HS-27A (cell line): ENCODE data around the gene SH3RF3.
"Not testable (repeated sequence)": the region's sequence is repeated elsewhere in the genome, so short reads cannot be mapped to it uniquely, and the experiment has no call there.

Experiments used
- DNase-seq: peaks from one replicate; pipeline ENCODE4 v3.0.0-alpha.2; 2012; ENCODE audit warnings: low read depth, missing footprints

The SH3RF3 gene

DNA sequence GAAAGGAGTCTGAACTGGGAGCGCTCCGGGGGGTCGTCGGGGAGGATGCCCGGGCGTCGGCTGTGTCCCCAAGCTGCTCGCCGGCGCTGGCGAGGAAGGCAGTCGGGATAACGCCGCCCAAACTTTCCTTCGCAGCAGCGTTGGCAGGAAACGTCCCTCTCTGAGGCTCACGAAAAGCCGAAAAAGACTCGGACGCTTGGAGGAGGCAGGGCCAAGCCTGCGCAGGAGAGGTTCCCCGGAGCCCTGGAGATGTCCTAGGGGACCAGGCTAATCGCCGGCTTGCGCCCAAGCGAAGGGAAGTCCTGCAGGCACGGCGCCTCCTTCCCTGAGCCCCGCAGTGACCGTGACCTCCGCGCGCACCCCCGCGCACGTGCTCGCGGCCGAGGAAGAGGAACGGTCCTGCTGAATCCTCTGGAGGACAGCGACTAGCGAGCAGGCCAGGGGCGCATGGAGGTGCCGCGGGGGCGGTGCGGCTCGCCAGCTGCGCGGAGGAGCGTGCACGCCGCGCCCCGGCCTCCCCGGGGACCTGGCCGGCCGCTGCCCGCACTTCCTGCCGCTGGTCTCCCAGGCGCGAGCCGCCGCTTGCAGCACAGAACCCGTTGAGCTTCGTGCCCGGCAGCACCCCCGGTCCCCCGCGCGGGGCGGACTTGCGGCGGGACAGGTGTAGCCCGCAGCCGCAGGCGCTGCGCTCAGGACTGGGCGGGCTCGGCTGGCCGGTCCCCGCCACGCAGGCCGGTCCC lies at the start of gene SH3RF3:
SH3RF3 (plus strand) TSS at position 590 of the 740 bp plus-strand sequence.
- peak; percentile 77 for DNase-seq

DNA sequence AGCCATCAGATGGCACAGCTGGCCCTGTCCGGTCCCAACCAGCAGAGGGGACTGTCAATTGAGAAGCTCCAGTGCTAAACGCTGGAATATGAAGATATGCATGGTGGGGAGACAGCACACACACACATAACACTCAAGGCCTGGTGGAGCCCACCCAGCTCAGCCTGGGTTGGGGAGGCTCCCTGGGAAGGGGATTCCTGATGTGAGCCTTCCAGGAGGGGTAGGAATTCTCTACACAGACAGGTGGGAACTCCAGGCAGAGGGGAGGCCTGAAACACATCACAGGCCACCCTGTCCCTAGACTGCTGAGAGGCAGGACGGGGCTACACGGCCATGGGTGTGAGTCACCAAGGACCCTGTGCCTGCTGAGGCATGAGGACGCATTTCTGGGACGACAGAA lies 49.4 kb upstream of the SH3RF3 start:
- no peak for DNase-seq

DNA sequence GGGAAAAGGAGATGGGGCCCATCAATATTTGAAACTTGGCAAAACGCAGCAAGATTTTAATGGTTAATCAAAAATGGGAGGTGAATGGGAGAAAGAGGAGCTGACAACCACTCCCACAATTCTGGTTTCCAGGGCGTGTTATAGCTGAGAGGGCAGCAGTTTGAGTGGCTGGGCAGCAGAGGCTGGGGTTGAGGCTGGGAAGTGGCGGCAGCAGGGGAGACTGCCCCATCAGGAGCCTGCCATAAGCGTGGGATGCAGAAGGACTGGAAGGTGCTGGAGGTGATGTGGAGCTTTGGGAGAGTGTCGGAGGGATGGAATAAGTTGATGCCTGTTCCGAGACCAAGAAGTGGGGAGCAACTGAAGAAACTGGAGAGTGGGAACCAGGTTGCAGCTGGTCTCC lies 48.9 kb upstream of the SH3RF3 start:
- DNase-seq, result no peak

DNA sequence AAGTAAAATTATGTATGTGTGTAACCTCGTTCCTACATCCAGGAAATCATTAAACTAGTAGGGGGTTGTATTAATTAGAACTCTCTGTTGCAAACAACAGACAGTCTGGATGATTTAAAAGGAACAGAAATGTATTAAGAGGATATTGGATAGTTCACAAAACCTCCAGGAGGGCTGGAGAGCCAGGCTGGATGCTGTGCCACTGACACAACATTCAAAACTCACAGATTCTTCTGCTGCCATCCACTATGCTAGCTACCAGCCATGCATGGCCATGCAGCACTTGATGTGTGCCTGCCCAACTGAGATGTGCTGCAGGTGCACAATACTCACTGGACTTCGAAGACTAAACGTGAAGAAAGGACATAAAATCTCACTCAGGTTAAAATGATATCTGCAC lies 48.2 kb upstream of the SH3RF3 start:
- no peak for DNase-seq

DNA sequence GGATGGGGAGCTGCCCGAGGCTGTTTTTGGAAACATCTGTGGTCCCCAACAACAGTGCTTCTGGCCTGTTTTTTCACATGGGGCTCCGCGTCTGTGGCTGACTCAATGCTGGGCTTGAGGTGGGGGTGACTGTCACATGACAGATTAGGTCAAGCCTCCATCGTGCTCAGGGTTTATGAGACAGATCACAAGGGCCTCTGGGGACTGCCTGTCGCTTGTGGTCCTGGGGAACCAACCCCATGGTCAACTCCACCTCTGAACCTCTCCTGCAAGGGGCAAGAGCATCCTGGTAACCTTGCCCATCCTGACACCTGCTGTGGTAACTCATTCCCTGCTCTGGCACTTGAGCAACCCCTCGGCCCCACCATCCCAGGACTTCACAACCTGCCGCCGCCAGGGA lies 47.6 kb upstream of the SH3RF3 start:
- DNase-seq, result no peak

DNA sequence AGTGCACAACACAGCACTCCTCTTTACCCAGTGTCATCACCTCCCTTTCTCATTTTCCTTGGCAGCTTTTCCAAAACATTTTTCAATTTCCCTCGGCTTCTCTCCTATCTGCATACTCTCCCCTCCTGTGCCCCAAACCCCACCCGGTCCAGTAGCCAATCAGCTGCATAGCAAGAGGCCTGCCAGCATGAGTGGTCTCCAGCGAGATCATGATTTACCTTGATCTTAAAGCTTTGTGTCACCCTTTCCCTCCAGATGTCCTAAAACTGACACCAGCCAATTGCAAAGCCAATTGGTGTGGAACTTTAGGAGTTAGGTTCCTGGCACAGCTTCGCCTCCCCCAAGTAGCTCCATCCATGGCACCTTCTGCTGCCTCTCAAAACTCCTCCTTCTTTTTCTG lies 45.2 kb upstream of the SH3RF3 start:
- no peak for DNase-seq

DNA sequence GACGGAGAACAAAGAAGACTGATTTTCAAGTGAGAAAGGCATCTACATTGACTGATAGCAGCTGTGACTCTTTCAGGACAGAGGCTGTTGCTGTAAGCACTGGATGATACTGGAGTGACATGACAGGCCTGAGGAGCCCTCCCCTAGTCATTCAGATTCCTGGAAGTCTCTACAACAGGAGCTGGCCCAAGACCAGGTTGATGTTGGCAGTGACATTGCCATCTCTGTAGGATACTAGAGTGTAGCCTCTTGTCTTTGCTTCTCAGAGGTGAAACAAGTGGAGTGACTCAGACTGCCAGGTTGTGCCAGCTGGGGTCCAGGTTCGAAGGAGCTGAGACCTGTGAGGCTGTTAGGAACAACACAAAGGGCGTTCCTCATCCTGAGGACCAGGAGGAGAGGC lies 44.7 kb upstream of the SH3RF3 start:
- DNase-seq, result no peak

DNA sequence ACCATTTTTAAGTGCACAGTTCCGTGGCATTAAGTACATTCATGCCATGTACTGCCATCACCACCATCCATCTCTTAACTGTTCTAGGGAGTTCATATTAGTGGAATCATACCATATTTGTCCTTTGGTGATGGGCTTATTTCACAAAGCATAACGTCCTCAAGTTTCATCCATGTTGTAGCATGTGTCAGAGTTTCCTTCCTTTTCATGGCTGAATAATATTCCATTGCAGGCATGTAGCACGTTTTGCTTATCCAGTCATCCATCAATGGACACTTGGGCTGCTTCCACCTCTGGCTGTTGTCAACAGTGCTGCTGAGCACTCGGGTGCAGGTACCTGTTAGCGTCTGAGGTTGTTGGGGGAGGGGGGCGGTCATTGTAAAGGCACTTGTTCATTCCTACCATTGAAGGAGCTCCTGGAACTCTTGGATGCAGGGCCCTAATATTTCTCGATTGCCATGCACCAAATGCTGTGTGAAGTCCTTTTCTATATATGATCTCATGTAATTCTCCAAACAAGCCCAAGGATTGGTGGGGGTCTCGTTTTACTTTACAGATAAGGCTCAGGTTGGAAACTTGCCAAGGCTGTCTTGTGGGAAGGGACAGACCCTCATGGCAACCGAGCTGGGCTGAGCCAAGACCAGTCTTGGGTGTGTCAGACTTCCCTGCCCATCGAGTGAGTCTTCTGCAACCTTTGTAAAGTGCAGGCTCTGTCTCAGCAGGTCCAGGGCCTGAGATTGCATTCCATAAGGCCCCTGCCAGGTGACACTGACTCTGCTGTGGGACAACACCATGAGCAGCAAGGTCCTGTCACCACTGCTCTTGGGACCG lies 42.9 kb upstream of the SH3RF3 start:
- DNase-seq, result no peak

DNA sequence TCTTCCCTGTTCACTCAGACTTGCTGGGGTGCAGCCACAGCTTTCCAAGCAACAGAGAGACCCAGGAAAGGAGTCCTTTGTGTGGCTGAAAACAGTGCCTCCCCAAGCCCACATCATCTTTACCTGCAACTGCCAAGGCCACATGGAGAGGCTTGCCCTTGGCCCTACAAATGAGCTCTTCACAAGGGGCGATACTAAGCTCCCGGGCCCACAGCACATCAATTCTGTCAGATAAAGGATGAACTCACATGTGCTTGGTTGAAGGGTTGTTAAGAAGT lies 42.3 kb upstream of the SH3RF3 start:
- DNase-seq, result no peak

DNA sequence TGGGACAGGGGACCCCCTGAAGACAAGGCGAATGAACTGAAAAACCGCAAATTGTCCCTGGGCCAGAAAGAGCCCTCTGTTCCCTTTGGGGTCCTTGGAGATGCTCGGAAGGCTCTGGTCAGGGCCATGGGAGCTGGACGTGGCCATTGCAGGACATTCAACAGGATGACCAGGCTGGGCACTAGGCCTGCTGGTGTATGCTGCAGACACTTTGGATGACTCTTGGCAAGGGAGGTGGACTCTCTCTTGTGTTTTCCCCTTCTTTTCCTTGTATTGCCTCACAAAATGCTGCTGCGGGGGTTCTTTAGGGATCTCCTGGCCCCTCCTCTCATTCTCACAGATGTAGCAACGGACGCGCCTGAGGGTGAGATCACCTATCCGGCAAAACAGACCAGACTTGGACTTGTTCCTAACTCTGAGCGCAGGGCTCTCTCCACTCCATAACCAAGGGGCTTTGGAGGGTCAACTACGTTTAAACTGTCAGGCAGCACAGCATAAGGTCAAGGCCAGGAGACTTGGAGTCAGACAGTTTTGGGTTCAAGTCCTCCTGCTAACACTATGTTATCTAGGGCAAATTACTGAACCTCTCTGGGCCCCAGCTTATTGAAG lies 41.8 kb upstream of the SH3RF3 start:
- DNase-seq, result no peak

DNA sequence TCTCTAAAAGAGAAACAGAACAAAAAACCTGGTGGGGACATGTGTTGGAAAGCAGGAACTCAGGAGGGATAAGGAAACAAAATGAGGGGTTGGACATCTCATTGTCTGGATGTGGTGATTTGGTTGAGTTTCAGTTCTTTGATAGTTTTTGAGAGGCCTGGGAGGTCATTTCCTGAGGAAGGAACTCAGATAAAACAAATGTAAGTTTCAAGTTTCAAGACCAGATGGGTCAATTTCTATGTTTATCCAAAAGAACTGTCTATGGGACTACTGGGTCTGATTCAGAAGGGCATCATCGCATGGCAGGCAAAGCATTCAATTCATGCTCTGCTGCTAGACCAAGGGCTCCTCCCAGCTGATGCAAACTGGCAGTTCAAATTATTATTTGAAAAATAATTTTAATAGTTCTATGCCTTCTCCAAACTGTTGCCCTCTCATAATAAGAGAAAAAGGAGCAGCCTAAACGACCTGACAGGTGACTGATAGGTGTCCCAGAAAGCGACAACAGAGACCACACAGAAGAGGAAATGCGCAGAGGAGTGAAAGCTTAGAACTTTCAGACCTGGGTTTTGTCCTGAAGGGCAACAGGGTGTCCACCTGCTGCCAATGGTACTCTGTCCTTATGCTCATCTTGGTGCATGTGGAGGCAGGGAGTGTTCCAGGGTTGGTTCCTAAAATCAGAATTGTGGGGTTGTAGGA lies 39.3 kb upstream of the SH3RF3 start:
- DNase-seq, result peak; percentile 48

DNA sequence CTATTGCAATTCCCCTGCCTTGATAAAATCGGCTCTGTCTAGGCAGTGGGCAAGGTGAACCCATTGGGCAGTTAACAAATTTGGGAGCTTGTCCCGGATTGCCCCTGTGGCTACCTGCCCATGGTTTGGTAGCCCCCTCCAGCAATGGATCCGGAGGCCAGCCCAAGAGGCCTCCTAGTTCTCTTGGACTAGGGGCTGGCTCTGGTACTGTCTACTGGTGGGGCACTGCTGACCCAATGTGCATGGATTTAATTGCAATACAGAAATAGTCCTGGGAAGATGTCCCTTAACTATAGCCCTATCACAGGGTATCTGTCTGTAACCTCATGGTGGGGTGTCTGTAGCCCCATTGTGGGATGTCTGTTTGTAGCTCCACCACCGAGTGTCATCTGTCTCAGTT lies 37.5 kb upstream of the SH3RF3 start:
- DNase-seq, result no peak

DNA sequence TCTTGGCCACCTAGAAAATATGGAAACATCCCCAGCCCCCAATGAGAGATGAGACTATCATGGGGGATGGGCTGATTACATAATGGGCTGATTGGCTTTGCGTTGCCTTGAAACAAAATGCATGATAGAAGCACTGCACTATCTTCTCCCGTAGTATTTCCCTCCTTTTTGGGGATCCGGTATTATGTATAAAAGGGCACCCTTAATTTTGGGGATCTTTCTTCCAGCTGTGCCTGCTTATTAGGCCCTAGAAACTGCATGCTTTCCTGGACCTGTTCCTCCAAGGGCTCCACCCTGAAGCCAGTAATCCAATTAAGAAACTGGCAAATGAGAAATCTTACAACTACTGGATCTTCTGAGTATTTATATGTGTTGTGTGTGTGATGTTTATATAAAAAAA lies 34.9 kb upstream of the SH3RF3 start:
- DNase-seq, result no peak

DNA sequence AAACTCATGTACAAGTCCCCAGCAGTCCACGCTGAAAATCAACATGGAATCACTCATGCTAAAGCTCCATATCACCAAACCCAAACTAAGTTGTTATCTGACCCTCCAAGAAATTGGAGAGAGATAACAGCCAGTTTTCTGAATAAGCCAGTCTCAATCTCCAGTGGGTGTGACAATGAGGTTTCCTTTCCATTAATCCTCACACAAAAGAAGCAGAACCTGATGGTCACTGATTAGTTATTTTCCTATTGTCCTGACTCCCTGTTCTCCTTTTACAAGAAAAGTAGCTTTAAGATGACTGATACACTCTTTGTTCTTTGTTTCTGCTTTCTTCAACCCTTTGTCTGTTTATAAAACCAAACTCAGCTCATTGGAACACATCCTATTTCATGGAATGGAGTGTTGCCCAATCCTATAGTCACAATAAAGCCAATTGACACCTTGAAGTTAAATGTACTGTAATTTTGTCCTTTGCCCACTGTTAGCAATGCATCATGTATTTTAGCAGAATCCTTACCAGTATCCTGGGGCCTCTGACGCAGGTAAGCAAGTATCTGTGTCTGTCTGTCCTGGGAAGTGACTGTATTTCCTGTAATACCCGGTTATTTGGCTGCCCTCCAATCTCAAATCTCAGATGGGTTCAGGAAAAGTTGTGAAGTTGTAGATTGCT lies 30.6 kb upstream of the SH3RF3 start:
- DNase-seq, result no peak

DNA sequence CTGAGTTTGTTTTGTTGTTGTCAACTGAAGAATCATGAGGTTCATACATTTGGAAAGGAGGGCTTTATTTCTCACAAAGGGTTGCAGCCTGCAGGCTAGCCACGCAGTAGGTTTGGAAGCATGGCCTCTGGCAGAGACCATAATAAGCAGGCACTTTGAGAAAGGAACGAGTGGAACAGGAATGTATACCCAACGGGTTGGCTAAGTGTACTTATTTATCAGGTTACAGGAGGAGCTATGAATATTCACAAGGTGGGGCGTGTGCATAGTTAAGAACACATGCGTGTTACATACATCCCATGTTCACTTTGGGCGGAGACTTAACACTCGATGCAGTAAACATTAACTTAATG lies 30.1 kb upstream of the SH3RF3 start:
- DNase-seq, result no peak

DNA sequence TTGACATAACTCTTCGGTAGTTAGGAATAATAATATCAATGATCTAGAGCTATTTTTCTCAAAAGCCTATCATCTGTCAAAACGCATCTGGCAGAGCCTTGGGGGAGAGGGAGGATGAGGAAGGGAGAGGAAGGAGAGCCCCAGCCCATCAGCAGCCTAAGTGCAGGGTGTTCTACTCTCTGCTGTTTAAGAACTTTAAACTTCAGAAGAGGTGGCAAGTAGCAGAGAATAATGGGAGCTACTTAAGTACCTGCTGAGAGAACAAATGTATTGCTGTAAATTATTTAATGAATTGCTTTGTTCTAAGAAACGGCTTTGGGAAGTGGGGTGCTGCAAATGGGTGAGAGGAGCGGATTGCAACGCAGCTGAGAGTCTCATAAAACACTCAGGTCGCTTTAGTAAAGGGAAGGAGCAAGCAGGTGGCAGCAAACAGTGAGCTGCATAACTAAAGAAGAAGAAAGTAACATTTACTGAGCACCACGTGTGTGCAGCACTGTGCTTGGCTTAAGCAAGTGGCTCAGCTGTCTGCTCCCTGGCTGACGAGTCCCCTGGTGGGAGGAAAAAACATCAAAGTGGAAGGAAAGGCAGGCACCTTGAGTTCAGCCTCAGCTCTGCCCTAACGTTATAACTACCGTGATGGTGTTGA lies 26.3 kb upstream of the SH3RF3 start:
- no peak for DNase-seq

DNA sequence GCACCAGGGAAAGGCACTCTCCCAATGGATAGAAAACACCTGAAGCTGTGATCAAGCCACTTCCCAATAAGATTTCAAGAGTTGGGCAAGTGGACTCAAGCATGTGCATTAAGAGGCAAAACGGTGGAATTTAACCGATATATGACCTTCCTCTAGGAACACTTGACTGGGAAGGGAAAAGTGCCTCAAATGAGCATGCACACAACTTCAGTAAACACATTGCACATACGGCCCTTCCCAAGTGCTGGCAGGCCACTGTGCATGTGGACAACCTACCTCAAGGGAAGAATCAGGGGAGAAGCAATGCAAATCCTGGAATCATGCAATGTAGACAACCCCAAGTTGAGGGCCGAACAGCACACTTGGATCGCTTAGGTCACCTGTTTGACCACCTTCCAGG lies 23.9 kb upstream of the SH3RF3 start:
- no peak for DNase-seq

DNA sequence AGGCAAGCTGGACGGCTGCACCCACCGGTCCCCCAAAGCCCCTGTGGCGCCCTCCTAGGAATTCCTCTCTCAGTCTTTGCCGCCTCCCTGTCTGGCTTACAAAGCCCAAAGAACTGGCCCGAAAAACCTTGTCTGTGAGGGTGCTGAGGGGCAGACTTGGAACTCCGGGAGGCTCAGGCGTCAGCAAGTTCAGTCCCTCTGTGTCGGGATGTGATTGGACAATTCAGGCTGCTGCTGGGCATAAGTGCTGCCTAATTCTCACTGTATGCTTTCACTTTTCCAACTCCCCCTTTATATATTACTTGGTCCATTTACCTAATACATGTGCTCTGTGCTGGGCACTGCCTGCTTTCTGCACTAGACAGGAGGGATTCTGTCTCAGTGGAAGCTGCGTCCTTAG lies 20.3 kb upstream of the SH3RF3 start:
- no peak for DNase-seq

DNA sequence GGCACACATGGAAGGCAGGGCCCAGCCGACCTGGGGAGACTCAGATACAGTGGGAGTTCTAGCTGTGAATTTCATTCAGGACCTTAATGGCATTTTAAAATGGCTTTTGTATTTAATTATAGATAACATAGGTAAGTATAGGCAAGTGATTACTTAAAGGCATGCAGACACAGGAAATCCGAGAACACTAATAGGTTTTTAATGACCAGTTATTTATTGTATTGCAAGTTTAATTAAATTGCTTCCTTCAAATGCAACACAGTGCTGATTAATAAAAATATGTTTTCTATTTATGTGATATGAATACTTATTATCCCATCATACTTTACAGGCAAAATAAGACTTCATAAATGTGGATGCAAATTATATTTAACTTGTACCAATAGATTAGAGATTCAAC lies 19.7 kb upstream of the SH3RF3 start:
- DNase-seq, result no peak

DNA sequence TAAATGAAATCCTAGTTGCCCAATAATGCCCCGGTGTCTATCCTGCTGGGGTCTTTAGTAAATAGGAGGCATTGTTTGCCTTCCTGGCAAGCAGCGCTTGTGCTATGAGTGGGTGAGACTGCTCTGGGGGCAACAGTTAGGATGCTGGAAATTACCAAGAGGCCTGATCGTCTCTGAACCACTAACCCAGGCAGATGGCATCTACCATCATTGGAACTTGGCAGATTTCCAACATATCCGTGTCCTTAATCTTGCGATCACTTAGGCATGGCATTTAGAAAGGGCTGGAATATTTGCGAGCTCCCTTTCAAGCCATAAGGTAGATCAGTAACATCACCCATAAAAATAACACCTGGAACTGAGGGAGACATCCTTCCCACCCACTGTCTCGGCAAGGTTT lies 18.8 kb upstream of the SH3RF3 start:
- DNase-seq, result no peak

DNA sequence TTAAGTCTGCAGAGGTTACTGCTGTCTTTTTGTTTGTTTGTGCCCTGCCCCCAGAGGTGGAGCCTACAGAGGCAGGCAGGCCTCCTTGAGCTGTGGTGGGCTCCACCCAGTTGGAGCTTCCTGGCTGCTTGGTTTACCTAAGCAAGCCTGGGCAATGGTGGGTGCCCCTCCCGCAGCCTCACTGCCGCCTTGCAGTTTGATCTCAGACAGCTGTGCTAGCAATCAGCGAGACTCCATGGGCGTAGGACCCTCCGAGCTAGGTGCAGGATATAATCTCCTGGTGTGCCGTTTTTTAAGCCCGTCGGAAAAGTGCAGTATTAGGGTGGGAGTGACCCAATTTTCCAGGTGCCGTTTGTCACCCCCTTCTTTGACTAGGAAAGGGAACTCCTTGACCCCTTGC lies 11.8 kb upstream of the SH3RF3 start:
- not testable (repeated sequence) for DNase-seq

DNA sequence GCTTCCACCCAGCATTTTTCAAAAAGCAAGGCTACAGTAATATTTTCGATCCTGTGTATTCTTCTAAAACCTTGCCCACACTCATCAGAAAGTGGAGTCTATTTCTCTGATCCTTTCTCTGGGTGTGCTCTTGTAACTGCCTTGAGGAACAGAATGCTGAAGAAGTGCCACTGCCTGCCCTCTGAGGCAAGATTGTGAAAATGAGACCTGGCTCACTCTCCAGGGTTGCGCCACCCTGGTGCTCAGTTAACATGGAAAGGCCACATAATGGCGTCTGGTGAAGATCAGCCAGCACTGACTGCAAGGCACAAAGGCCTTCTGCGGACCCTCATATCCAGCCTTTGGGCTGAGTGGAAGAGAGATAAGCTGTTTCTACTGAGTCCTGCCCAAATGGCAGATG lies 11.2 kb upstream of the SH3RF3 start:
- no peak for DNase-seq
